HepG2 (cell line): ENCODE data around the gene TP53I3. TPM values are rescaled to one million over a fixed set of nuclear protein-coding genes. Genes with fewer than 3 reads are reported as not detected.

Experiments used
- DPF2 ChIP-seq: sonication (generic); formaldehyde crosslinking; IDR thresholded peaks from 2 replicates; pipeline ENCODE4 v1.4.0; 2020; ENCODE audit warnings: mild to moderate bottlenecking, low read depth, missing genetic modification reagents, borderline replicate concordance
- GTF2F1 ChIP-seq: fragments of 150-350 bp; IDR thresholded peaks from 2 replicates; pipeline ENCODE4 v1.6.1; 2014; ENCODE audit warnings: low read length
- HDAC1 ChIP-seq: sonication (generic); formaldehyde crosslinking; IDR thresholded peaks from 2 replicates; pipeline ENCODE4 v1.5.1; 2020; ENCODE audit warnings: mild to moderate bottlenecking, missing genetic modification reagents
- MAFF ChIP-seq: IDR thresholded peaks from 2 replicates; pipeline ENCODE4 v1.6.1; 2011; ENCODE audit warnings: low read depth, low read length, improper control_type of control experiment
- MAFK ChIP-seq, 2 experiments: IDR thresholded peaks in 1 of 2; conservative IDR thresholded peaks in 1 of 2; 2 replicates each; pipeline ENCODE4 v1.6.1; 2011; ENCODE audit warnings: improper control_type of control experiment in 2 of 2, low read length in 2 of 2
- NFIB ChIP-seq: sonication (generic); formaldehyde crosslinking; IDR thresholded peaks from 2 replicates; pipeline ENCODE4 v1.9.0; 2021; ENCODE audit warnings: missing genetic modification reagents, mild to moderate bottlenecking, borderline replicate concordance
- SALL2 ChIP-seq: sonication (generic); formaldehyde crosslinking; IDR thresholded peaks from 2 replicates; pipeline ENCODE4 v1.8.1; 2023; ENCODE audit warnings: mild to moderate bottlenecking, missing genetic modification reagents, inconsistent platforms
- ZNF382 ChIP-seq: sonication (generic); formaldehyde crosslinking; IDR thresholded peaks from 2 replicates; pipeline ENCODE4 v1.5.0; 2020; ENCODE audit warnings: missing genetic modification reagents, mild to moderate bottlenecking, borderline replicate concordance
- ZNF543 ChIP-seq: sonication (generic); formaldehyde crosslinking; IDR thresholded peaks from 2 replicates; pipeline ENCODE4 v1.4.0; 2020; ENCODE audit warnings: mild to moderate bottlenecking, missing genetic modification reagents
- ZNF839 ChIP-seq: sonication (generic); formaldehyde crosslinking; IDR thresholded peaks from 2 replicates; pipeline ENCODE4 v1.4.0; 2020; ENCODE audit warnings: missing genetic modification reagents, mild to moderate bottlenecking, borderline replicate concordance
- polyA plus RNA-seq, 8 experiments: library from polyadenylated mRNA; depleted of rRNA in 3 of 8; stranded (reverse) in 7 of 8; unstranded in 1 of 8; fragments of >200 nt; fragmentation: Illumina TruSeq in 4 of 8; extraction: Trizol in 4 of 8; gene quantifications; 2 replicates each; pipeline versions ENCODE4 v1.2.1 to v1.2.3, GENCODE V29; 2011 to 2016; ENCODE audit warnings: low read depth in 4 of 8, missing spikeins in 1 of 8, mixed read lengths in 1 of 8; ENCODE audit not compliant: insufficient read depth in 1 of 8
- total RNA-seq, 5 experiments: library from RNA; depleted of rRNA; stranded (reverse); fragments of >200 nt; fragmentation: Illumina TruSeq; extraction: Trizol; gene quantifications; 2 replicates each; pipeline ENCODE4 v1.2.3, GENCODE V29; 2016; ENCODE audit warnings: low read depth in 1 of 5
- TF ChIP-seq, protein P1 (sequence below): IDR thresholded peaks from 2 replicates; pipeline ENCODE4 v1.4.0; 2020; ENCODE audit warnings: mild to moderate bottlenecking, missing genetic modification reagents
- TF ChIP-seq, protein P2 (sequence below), 2 experiments: sonication (generic) in 1 of 2; formaldehyde crosslinking in 1 of 2; IDR thresholded peaks; 2 replicates each; pipeline versions ENCODE4 v1.6.1 to v1.9.0; 2014 to 2022; ENCODE audit warnings: antibody characterized with exemption in 1 of 2, borderline replicate concordance in 1 of 2, inconsistent platforms in 1 of 2, low read depth in 1 of 2, missing genetic modification reagents in 1 of 2
- TF ChIP-seq, protein P3 (sequence below): sonication (generic); formaldehyde crosslinking; conservative IDR thresholded peaks from 2 replicates; pipeline ENCODE4 v1.8.0; 2022; ENCODE audit warnings: missing genetic modification reagents

Gene TP53I3
- total and polyA plus RNA-seq, 2 of the 13 experiments (the other 11 are each of a cell fraction or from before 2014, with no cell fraction given) = 25.0 to 44.1 TPM

DNA sequence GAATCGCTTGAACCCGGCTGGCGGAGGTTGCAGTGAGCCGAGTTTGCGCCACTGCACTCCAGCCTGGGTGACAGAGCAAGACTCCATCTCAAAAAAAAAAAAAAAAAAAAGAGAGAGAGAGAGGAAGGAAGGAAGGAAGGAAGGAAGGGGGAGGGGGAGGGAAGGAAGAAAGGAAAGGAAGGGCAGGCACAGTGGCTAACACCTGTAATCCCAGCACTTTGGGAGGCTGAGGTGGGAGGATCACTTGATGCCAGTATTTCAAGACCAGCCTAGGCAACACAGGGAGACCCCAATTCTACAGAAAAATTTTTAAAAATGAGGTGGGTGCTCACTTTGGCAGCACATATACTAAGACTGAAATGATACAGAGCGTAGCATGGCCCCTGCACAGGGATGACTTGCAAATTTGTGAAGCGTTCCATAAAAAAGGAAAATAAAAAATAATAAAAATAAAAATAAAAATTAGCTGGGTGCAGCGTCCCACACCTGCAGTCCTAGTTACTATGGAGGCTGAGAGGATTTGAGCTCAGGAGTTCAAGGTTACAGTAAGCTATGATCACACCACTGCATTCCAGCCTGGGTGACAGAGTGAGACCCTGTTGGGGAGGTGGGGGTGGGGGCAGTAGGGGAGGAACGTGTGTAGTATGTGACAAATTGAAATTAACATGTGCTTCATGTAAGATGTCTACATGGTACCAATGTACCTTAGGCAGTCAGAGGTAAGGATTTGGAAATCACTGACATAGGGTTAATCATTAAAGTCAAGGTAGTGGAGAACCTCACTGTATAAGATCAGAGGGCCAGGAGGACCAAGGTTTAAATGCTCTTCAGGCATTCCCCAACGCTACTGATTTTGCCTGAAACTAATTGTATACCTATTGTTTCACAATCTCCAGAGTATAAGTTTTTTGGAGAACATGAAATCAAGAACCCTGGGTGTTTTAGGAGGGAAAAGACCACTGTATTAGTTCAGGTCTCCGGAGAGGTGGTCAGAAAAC lies 38.8 kb downstream of the TP53I3 start (continued):
- no peak for TF ChIP-seq MAFF
- TF ChIP-seq ZNF839 (CRISPR knock-in tag) = no peak
- TF ChIP-seq ZNF382 = no peak
- TF ChIP-seq, protein P1, sequence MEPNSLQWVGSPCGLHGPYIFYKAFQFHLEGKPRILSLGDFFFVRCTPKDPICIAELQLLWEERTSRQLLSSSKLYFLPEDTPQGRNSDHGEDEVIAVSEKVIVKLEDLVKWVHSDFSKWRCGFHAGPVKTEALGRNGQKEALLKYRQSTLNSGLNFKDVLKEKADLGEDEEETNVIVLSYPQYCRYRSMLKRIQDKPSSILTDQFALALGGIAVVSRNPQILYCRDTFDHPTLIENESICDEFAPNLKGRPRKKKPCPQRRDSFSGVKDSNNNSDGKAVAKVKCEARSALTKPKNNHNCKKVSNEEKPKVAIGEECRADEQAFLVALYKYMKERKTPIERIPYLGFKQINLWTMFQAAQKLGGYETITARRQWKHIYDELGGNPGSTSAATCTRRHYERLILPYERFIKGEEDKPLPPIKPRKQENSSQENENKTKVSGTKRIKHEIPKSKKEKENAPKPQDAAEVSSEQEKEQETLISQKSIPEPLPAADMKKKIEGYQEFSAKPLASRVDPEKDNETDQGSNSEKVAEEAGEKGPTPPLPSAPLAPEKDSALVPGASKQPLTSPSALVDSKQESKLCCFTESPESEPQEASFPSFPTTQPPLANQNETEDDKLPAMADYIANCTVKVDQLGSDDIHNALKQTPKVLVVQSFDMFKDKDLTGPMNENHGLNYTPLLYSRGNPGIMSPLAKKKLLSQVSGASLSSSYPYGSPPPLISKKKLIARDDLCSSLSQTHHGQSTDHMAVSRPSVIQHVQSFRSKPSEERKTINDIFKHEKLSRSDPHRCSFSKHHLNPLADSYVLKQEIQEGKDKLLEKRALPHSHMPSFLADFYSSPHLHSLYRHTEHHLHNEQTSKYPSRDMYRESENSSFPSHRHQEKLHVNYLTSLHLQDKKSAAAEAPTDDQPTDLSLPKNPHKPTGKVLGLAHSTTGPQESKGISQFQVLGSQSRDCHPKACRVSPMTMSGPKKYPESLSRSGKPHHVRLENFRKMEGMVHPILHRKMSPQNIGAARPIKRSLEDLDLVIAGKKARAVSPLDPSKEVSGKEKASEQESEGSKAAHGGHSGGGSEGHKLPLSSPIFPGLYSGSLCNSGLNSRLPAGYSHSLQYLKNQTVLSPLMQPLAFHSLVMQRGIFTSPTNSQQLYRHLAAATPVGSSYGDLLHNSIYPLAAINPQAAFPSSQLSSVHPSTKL (CRISPR knock-in tag) = peak; percentile 50
- no peak for TF ChIP-seq MAFK (conservative IDR thresholded peaks at IDR 0.05 in 1 of 2, IDR thresholded peaks at IDR 0.05 in 1 of 2; ENCODE audit: low read length in 2 of 2)
- TF ChIP-seq, protein P2, sequence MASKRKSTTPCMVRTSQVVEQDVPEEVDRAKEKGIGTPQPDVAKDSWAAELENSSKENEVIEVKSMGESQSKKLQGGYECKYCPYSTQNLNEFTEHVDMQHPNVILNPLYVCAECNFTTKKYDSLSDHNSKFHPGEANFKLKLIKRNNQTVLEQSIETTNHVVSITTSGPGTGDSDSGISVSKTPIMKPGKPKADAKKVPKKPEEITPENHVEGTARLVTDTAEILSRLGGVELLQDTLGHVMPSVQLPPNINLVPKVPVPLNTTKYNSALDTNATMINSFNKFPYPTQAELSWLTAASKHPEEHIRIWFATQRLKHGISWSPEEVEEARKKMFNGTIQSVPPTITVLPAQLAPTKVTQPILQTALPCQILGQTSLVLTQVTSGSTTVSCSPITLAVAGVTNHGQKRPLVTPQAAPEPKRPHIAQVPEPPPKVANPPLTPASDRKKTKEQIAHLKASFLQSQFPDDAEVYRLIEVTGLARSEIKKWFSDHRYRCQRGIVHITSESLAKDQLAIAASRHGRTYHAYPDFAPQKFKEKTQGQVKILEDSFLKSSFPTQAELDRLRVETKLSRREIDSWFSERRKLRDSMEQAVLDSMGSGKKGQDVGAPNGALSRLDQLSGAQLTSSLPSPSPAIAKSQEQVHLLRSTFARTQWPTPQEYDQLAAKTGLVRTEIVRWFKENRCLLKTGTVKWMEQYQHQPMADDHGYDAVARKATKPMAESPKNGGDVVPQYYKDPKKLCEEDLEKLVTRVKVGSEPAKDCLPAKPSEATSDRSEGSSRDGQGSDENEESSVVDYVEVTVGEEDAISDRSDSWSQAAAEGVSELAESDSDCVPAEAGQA (IDR thresholded peaks at IDR 0.05; ENCODE audit: low read depth) = no peak
- TF ChIP-seq, protein P2 (CRISPR knock-in tag; IDR thresholded peaks at IDR 0.05; ENCODE audit: borderline replicate concordance) = no peak
- no peak for TF ChIP-seq GTF2F1
- no peak for TF ChIP-seq HDAC1 (CRISPR knock-in tag)
- TF ChIP-seq, protein P3, sequence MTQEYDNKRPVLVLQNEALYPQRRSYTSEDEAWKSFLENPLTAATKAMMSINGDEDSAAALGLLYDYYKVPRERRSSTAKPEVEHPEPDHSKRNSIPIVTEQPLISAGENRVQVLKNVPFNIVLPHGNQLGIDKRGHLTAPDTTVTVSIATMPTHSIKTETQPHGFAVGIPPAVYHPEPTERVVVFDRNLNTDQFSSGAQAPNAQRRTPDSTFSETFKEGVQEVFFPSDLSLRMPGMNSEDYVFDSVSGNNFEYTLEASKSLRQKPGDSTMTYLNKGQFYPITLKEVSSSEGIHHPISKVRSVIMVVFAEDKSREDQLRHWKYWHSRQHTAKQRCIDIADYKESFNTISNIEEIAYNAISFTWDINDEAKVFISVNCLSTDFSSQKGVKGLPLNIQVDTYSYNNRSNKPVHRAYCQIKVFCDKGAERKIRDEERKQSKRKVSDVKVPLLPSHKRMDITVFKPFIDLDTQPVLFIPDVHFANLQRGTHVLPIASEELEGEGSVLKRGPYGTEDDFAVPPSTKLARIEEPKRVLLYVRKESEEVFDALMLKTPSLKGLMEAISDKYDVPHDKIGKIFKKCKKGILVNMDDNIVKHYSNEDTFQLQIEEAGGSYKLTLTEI (CRISPR knock-in tag) = no peak
- no peak for TF ChIP-seq SALL2 (CRISPR knock-in tag)
- no peak for TF ChIP-seq ZNF543 (CRISPR knock-in tag)
- TF ChIP-seq NFIB (CRISPR knock-in tag) = no peak
- no peak for TF ChIP-seq DPF2
